NT2/D1 (cell line): Measurements from ENCODE around the gene NEK5.
"Not testable (repeated sequence)": the region's sequence is repeated elsewhere in the genome, so short reads cannot be mapped to it uniquely, and the experiment has no call there.

Experiments
- DNase-seq: peaks from one replicate; pipeline ENCODE4 v3.0.0-alpha.2; 2011; ENCODE audit warnings: low read depth, low spot score
- H3K27me3 ChIP-seq: 2 replicates; pipeline ENCODE4 v1.6.0; 2011; ENCODE audit warnings: mild to moderate bottlenecking; ENCODE audit not compliant: insufficient read length, insufficient read depth
- H3K36me3 ChIP-seq: 2 replicates; pipeline ENCODE4 v1.6.1; 2011; ENCODE audit warnings: mild to moderate bottlenecking, low read length, mixed read lengths; ENCODE audit not compliant: insufficient read depth, insufficient read length
- H3K4me1 ChIP-seq: 2 replicates; pipeline ENCODE4 v1.5.1; 2011; ENCODE audit not compliant: insufficient read depth, insufficient read length
- H3K4me3 ChIP-seq: 2 replicates; pipeline ENCODE4 v1.5.1; 2011; ENCODE audit warnings: low read depth; ENCODE audit not compliant: insufficient read length
- H3K9ac ChIP-seq: 2 replicates; pipeline ENCODE4 v1.6.0; 2011; ENCODE audit warnings: low read depth; ENCODE audit not compliant: insufficient read length
- H3K9me3 ChIP-seq: 2 replicates; pipeline ENCODE4 v1.5.1; 2011; ENCODE audit warnings: mild to moderate bottlenecking, low read length; ENCODE audit not compliant: insufficient read depth
- SUZ12 ChIP-seq: IDR thresholded peaks from 2 replicates; pipeline ENCODE4 v1.6.1; 2011; ENCODE audit not compliant: insufficient read length, insufficient read depth; ENCODE audit errors: extremely low read depth
- YY1 ChIP-seq: IDR thresholded peaks from 2 replicates; pipeline ENCODE4 v1.6.1; 2011; ENCODE audit not compliant: insufficient read length, insufficient read depth
- ZNF274 ChIP-seq: IDR thresholded peaks from 2 replicates; pipeline ENCODE4 v1.6.1; 2011; ENCODE audit warnings: mild to moderate bottlenecking, low read depth, low read length

Gene NEK5

GRCh38 chr13:52036037-52036436 lies 92.8 kb downstream of the NEK5 start:
- no peak for TF ChIP-seq SUZ12
- TF ChIP-seq ZNF274: no peak
- no peak for TF ChIP-seq YY1
- DNase-seq: no peak

GRCh38 chr13:52034616-52035226 lies 94.2 kb downstream of the NEK5 start:
- TF ChIP-seq ZNF274: no peak
- no peak for TF ChIP-seq YY1
- TF ChIP-seq SUZ12: no peak
- no peaks in the 10 kb centered on the region for H3K27me3 ChIP-seq
- H3K9ac ChIP-seq: no peak overlapping the region
- DNase-seq: no peak
- H3K4me1 ChIP-seq: no peaks in the 10 kb centered on the region
- no peaks in the 10 kb centered on the region for H3K36me3 ChIP-seq
- H3K4me3 ChIP-seq: no peak overlapping the region
- no peaks in the 10 kb centered on the region for H3K9me3 ChIP-seq

More at GRCh38 chr13:52036037-52036436, 92.8 kb downstream of the NEK5 start:
- no peak overlapping the region for H3K4me3 ChIP-seq
- H3K27me3 ChIP-seq: no peaks in the 10 kb centered on the region
- no peaks in the 10 kb centered on the region for H3K4me1 ChIP-seq
- H3K9me3 ChIP-seq: no peaks in the 10 kb centered on the region
- H3K9ac ChIP-seq: no peak overlapping the region
- H3K36me3 ChIP-seq: no peaks in the 10 kb centered on the region

GRCh38 chr13:52033039-52033438 lies 95.8 kb downstream of the NEK5 start:
- H3K36me3 ChIP-seq: peaks cover 2% of the 10 kb centered on the region
- TF ChIP-seq SUZ12 (no peak), YY1 (no peak), ZNF274 (no peak)
- no peaks in the 10 kb centered on the region for H3K27me3 ChIP-seq
- H3K9ac ChIP-seq: no peak overlapping the region
- no peaks in the 10 kb centered on the region for H3K4me1 ChIP-seq
- no peaks in the 10 kb centered on the region for H3K9me3 ChIP-seq
- no peak overlapping the region for H3K4me3 ChIP-seq
- DNase-seq: no peak

GRCh38 chr13:52030401-52030800 lies 98.5 kb downstream of the NEK5 start:
- not testable (repeated sequence) for DNase-seq, H3K9me3 ChIP-seq, H3K4me1 ChIP-seq, H3K27me3 ChIP-seq, H3K9ac ChIP-seq, H3K4me3 ChIP-seq
- H3K36me3 ChIP-seq: peaks cover 13% of the 10 kb centered on the region

- Histone ChIP-seq H3K4me1 (no peaks in the 10 kb centered on the region), H3K36me3 (peaks cover 13% of the 10 kb centered on the region), H3K27me3 (no peaks in the 10 kb centered on the region), H3K4me3 (no peak overlapping the region), H3K9me3 (no peaks in the 10 kb centered on the region), H3K9ac (no peak overlapping the region)
- no peak for DNase-seq
- TF ChIP-seq SUZ12 (no peak), ZNF274 (no peak), YY1 (no peak)
Observed at GRCh38 chr13:52029569-52029968, 99.3 kb downstream of the NEK5 start.

- Histone ChIP-seq H3K27me3 (no peaks in the 10 kb centered on the region), H3K9me3 (no peaks in the 10 kb centered on the region), H3K4me1 (no peaks in the 10 kb centered on the region), H3K36me3 (peaks cover 15% of the 10 kb centered on the region), H3K4me3 (no peak overlapping the region), H3K9ac (no peak overlapping the region)
- DNase-seq: no peak
- TF ChIP-seq YY1: no peak
- no peak for TF ChIP-seq ZNF274
- no peak for TF ChIP-seq SUZ12
Observed at GRCh38 chr13:52027832-52028231, 101.0 kb downstream of the NEK5 start.

GRCh38 chr13:52026246-52026626 lies 102.6 kb downstream of the NEK5 start:
- Histone ChIP-seq H3K4me1 (no peaks in the 10 kb centered on the region), H3K9ac (no peak overlapping the region)
- no peak for DNase-seq

More at GRCh38 chr13:52026246-52026626, 102.6 kb downstream of the NEK5 start:
- H3K9me3 ChIP-seq: no peaks in the 10 kb centered on the region
- H3K27me3 ChIP-seq: no peaks in the 10 kb centered on the region
- H3K4me3 ChIP-seq: no peak overlapping the region
- TF ChIP-seq YY1 (no peak), SUZ12 (no peak), ZNF274 (no peak)
- peaks cover 20% of the 10 kb centered on the region for H3K36me3 ChIP-seq
